ENCODE data around the gene ZNF266. TPM values are rescaled to one million over a fixed set of nuclear protein-coding genes. Genes with fewer than 3 reads are reported as not detected.

Gene ZNF266
- total RNA-seq, 1 experiment from 2014 or later: 14.7 TPM

GRCh38 chr19:9427941-9428340 lies 7.4 kb downstream of the ZNF266 start:
- peaks cover 43 to 74% (median 62%) of the 10 kb centered on the region in 3 experiments for H3K36me3 Mint-ChIP-seq (ENCODE audit: insufficient read depth in 1 of 3, low read depth in 3 of 3)
- H3K27me3 Mint-ChIP-seq (ENCODE audit: low read depth): no peaks in the 10 kb centered on the region

More at GRCh38 chr19:9427941-9428340, 7.4 kb downstream of the ZNF266 start:
- no peak overlapping the region for H3K18ac ChIP-seq (ENCODE audit: insufficient read length, low read depth, low read length)
- peaks cover 6 to 16% of the 10 kb centered on the region in 2 experiments; a peak in 4 of 5 replicates for H3K9me3 Mint-ChIP-seq
- H3T11ph ChIP-seq (ENCODE audit: low read length): no peak overlapping the region
- no peaks in the 10 kb centered on the region for H3K79me1 ChIP-seq (ENCODE audit: insufficient read depth, low read depth, low read length, poor library complexity, severe bottlenecking)
- no peak overlapping the region for H4K8ac ChIP-seq (replicated peaks; ENCODE audit: insufficient read length, low read depth, low read length)
- no peaks in the 10 kb centered on the region for H4K20me1 ChIP-seq (ENCODE audit: control insufficient read depth, insufficient read depth, insufficient read length)
- no peaks in the 10 kb centered on the region for H3K4me1 ChIP-seq (ENCODE audit: insufficient read depth, low read length)
- WGBS (ENCODE audit: extremely low coverage, insufficient read length, low lambda C conversion rate): no CpG with 5 or more reads among the region's 6 CpGs
- no peak overlapping the region for H3K9ac ChIP-seq (ENCODE audit: extremely low read depth, insufficient read length, low read length)
- no peak overlapping the region for H2BK12ac ChIP-seq (ENCODE audit: insufficient read length, low read depth, low read length)
- H2BK120ac ChIP-seq (ENCODE audit: low read depth, low read length, poor library complexity, severe bottlenecking): no peak overlapping the region
- H3K4ac ChIP-seq (ENCODE audit: low read depth, low read length): no peak overlapping the region
- no peak overlapping the region for H2BK5ac ChIP-seq (ENCODE audit: insufficient read length, low read length)
- DNase-seq: no peak
- H3K27ac ChIP-seq (ENCODE audit: insufficient read length, low read depth, low read length): no peak overlapping the region
- H2AK5ac ChIP-seq (ENCODE audit: insufficient read length, low read length): no peak overlapping the region
- H3K56ac ChIP-seq (ENCODE audit: insufficient read length, low read depth, low read length): no peak overlapping the region
- no peaks in the 10 kb centered on the region for H3K27me3 ChIP-seq (ENCODE audit: insufficient read depth, low read length)
- H2AFZ ChIP-seq (ENCODE audit: low read length): no peak overlapping the region
- no peaks in the 10 kb centered on the region for H3K79me2 ChIP-seq (ENCODE audit: insufficient read depth, low read length)
- TF ChIP-seq, protein P1, sequence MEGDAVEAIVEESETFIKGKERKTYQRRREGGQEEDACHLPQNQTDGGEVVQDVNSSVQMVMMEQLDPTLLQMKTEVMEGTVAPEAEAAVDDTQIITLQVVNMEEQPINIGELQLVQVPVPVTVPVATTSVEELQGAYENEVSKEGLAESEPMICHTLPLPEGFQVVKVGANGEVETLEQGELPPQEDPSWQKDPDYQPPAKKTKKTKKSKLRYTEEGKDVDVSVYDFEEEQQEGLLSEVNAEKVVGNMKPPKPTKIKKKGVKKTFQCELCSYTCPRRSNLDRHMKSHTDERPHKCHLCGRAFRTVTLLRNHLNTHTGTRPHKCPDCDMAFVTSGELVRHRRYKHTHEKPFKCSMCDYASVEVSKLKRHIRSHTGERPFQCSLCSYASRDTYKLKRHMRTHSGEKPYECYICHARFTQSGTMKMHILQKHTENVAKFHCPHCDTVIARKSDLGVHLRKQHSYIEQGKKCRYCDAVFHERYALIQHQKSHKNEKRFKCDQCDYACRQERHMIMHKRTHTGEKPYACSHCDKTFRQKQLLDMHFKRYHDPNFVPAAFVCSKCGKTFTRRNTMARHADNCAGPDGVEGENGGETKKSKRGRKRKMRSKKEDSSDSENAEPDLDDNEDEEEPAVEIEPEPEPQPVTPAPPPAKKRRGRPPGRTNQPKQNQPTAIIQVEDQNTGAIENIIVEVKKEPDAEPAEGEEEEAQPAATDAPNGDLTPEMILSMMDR (conservative IDR thresholded peaks at IDR 0.05): no peak
- H3K4me1 Mint-ChIP-seq: peaks cover 3% of the 10 kb centered on the region in 2 experiments
- no peaks in the 10 kb centered on the region for H3K9me3 ChIP-seq (ENCODE audit: control insufficient read depth, low read depth, low read length)
- H2BK15ac ChIP-seq (ENCODE audit: low read depth, low read length): no peak overlapping the region
- H2BK20ac ChIP-seq (ENCODE audit: low read depth, low read length, poor library complexity, severe bottlenecking): no peak overlapping the region
- no peak overlapping the region for H4K5ac ChIP-seq (ENCODE audit: insufficient read length, low read depth, low read length)
- H3K23ac ChIP-seq (ENCODE audit: insufficient read length, low read depth, low read length): no peak overlapping the region
- H4K91ac ChIP-seq (ENCODE audit: insufficient read length, low read depth, low read length): no peak overlapping the region
- H3K4me2 ChIP-seq (ENCODE audit: insufficient read depth, insufficient read length, low read length): no peak overlapping the region
- no peaks in the 10 kb centered on the region for H3K23me2 ChIP-seq (ENCODE audit: insufficient read length, low read depth, low read length, poor library complexity, severe bottlenecking)
- no peak overlapping the region for H3K27ac Mint-ChIP-seq
- no peak overlapping the region for H3K14ac ChIP-seq (ENCODE audit: insufficient read depth, low read length)
- no peak overlapping the region for H3K4me3 Mint-ChIP-seq

All from H9 (cell line).